Hepatocyte (in vitro differentiated cells): ENCODE data around the gene ACTL10. TPM values are rescaled to one million over a fixed set of nuclear protein-coding genes. Genes with fewer than 3 reads are reported as not detected.

Experiments used
- DNase-seq: peaks from one replicate; pipeline ENCODE4 v3.0.0-alpha.2; 2016; ENCODE audit warnings: low spot score
- H2AFZ ChIP-seq: fragments of 200-600 bp; sonication (generic); 2 replicates; pipeline ENCODE4 v1.6.0; 2016; ENCODE audit warnings: antibody characterized with exemption, mild to moderate bottlenecking
- H3K27ac ChIP-seq: fragments of 200-600 bp; sonication (generic); 2 replicates; pipeline ENCODE4 v1.5.1; 2016; ENCODE audit warnings: mild to moderate bottlenecking
- H3K27me3 ChIP-seq: fragments of 200-600 bp; sonication (generic); 2 replicates; pipeline ENCODE4 v1.6.1; 2016
- H3K36me3 ChIP-seq: fragments of 200-600 bp; sonication (generic); replicated peaks from 2 replicates; pipeline ENCODE4 v1.5.1; 2016; ENCODE audit warnings: low read depth; ENCODE audit not compliant: insufficient read depth
- H3K4me1 ChIP-seq: fragments of 200-600 bp; sonication (generic); 2 replicates; pipeline ENCODE4 v1.5.1; 2016; ENCODE audit warnings: mild to moderate bottlenecking, moderate library complexity; ENCODE audit not compliant: insufficient read depth
- H3K4me2 ChIP-seq: fragments of 200-600 bp; sonication (generic); 2 replicates; pipeline ENCODE4 v1.6.0; 2016
- H3K4me3 ChIP-seq: fragments of 200-600 bp; sonication (generic); 2 replicates; pipeline ENCODE4 v1.5.1; 2016; ENCODE audit warnings: mild to moderate bottlenecking
- H3K79me2 ChIP-seq: fragments of 200-600 bp; sonication (generic); 2 replicates; pipeline ENCODE4 v1.6.0; 2017; ENCODE audit warnings: mild to moderate bottlenecking
- H3K9me2 ChIP-seq: fragments of 200-600 bp; sonication (generic); replicated peaks from 2 replicates; pipeline ENCODE4 v1.6.0; 2017; ENCODE audit warnings: mild to moderate bottlenecking; ENCODE audit not compliant: insufficient read depth
- H3K9me3 ChIP-seq: fragments of 200-600 bp; sonication (generic); 2 replicates; pipeline ENCODE4 v1.5.1; 2016; ENCODE audit warnings: low read depth, mild to moderate bottlenecking
- H4K20me1 ChIP-seq: fragments of 200-600 bp; sonication (generic); 2 replicates; pipeline ENCODE4 v1.6.0; 2016; ENCODE audit warnings: mild to moderate bottlenecking; ENCODE audit not compliant: insufficient read depth, poor library complexity, severe bottlenecking
- CTCF ChIP-seq: fragments of 200-600 bp; sonication (generic); IDR thresholded peaks from 2 replicates; pipeline ENCODE4 v1.5.1; 2016; ENCODE audit warnings: antibody characterized with exemption, mild to moderate bottlenecking; ENCODE audit not compliant: poor library complexity
- EZH2 ChIP-seq: fragments of 200-600 bp; sonication (generic); IDR thresholded peaks from 2 replicates; pipeline ENCODE4 v1.6.1; 2016; ENCODE audit warnings: antibody characterized with exemption, mild to moderate bottlenecking, borderline replicate concordance
- EZH2phosphoT487 ChIP-seq: fragments of 200-600 bp; sonication (generic); IDR thresholded peaks from one replicate; pipeline ENCODE4 v1.6.1; 2018; ENCODE audit warnings: antibody characterized with exemption, mild to moderate bottlenecking, low read depth, moderate library complexity; ENCODE audit not compliant: unreplicated experiment, severe bottlenecking
- WGBS: methylation state at CpG from one replicate; pipeline ENCODE4 v1.1.6; 2016; ENCODE audit warnings: low lambda C conversion rate; ENCODE audit errors: missing lambda C conversion rate; 5-methylcytosine and 5-hydroxymethylcytosine counted together
- polyA plus RNA-seq: library from polyadenylated mRNA; unstranded; fragments of >200 nt; fragmentation: Nextera tagmentation; extraction: Ambion mirVana; gene quantifications from 2 replicates; pipeline ENCODE4 v1.2.1, GENCODE V29; 2016
- total RNA-seq: library from RNA; depleted of rRNA; stranded (reverse); fragments of >200 nt; gene quantifications from 2 replicates; pipeline ENCODE4 v1.2.3, GENCODE V29; 2014

ACTL10 gene
- total and polyA plus RNA-seq, 2 experiments from 2014 or later, result 0.17 to 2.6 TPM

- peaks cover 14% of the 10 kb centered on the region for H3K4me1 ChIP-seq
- 94% methylated on average over 10 of the region's 10 CpGs for WGBS
- H4K20me1 ChIP-seq, result no peaks in the 10 kb centered on the region
- H3K4me3 ChIP-seq, result peak within 1 kb of the TSS; percentile 88
- no peaks in the 10 kb centered on the region for H3K9me2 ChIP-seq
- peak within 1 kb of the TSS; percentile 97 for H3K4me2 ChIP-seq
- TF ChIP-seq EZH2 (no peak), CTCF (no peak), EZH2phosphoT487 (no peak)
- H3K36me3 ChIP-seq, result no peaks in the 10 kb centered on the region
- no peaks in the 10 kb centered on the region for H3K27me3 ChIP-seq
- H2AFZ ChIP-seq, result peak within 1 kb of the TSS; percentile 88
- DNase-seq, result no peak
- no peaks in the 10 kb centered on the region for H3K9me3 ChIP-seq
- H3K27ac ChIP-seq, result peak within 1 kb of the TSS; percentile 95
- H3K79me2 ChIP-seq, result peaks cover 10% of the 10 kb centered on the region
Observed at GRCh38 chr20:33662172-33662571, 4.6 kb upstream of the ACTL10 start, which contains the start of gene C20orf144. Gene C20orf144 (plus strand): TSS chr20:33662327. CDS start chr20:33662346, 19 bp downstream.

GRCh38 chr20:33663161-33664084 lies 3.3 kb upstream of the ACTL10 start:
- Histone ChIP-seq H3K9me2 (no peaks in the 10 kb centered on the region), H3K4me2 (peak overlapping the region; percentile 97), H3K79me2 (peaks cover 10% of the 10 kb centered on the region), H3K4me1 (peaks cover 14% of the 10 kb centered on the region), H3K4me3 (peak overlapping the region; percentile 88), H2AFZ (peak overlapping the region; percentile 88), H3K27ac (peak overlapping the region; percentile 95), H3K9me3 (no peaks in the 10 kb centered on the region), H3K27me3 (no peaks in the 10 kb centered on the region), H3K36me3 (no peaks in the 10 kb centered on the region), H4K20me1 (no peaks in the 10 kb centered on the region)
- WGBS, result 2% methylated on average over 79 of the region's 84 CpGs
- DNase-seq, result peak; percentile 96
- no peak for TF ChIP-seq CTCF
- TF ChIP-seq EZH2phosphoT487, result no peak
- TF ChIP-seq EZH2, result no peak

GRCh38 chr20:33664085-33664761 lies 2.5 kb upstream of the ACTL10 start:
- DNase-seq, result no peak
- Histone ChIP-seq H3K27ac (peak overlapping the region; percentile 95), H2AFZ (peak overlapping the region; percentile 88), H3K4me1 (peaks cover 14% of the 10 kb centered on the region), H3K27me3 (no peaks in the 10 kb centered on the region), H4K20me1 (no peaks in the 10 kb centered on the region), H3K4me3 (peak overlapping the region; percentile 88), H3K4me2 (peak overlapping the region; percentile 97), H3K9me2 (no peaks in the 10 kb centered on the region), H3K79me2 (peaks cover 10% of the 10 kb centered on the region), H3K36me3 (no peaks in the 10 kb centered on the region), H3K9me3 (no peaks in the 10 kb centered on the region)
- TF ChIP-seq EZH2 (no peak), EZH2phosphoT487 (no peak), CTCF (no peak)
- WGBS, result 51% methylated on average over 9 of the region's 9 CpGs
